Measurements from ENCODE around the gene GPR161. TPM values are rescaled to one million over a fixed set of nuclear protein-coding genes. Genes with fewer than 3 reads are reported as not detected.
"Not testable (repeated sequence)": the region's sequence is repeated elsewhere in the genome, so short reads cannot be mapped to it uniquely, and the experiment has no call there.

GPR161 gene
- total and polyA plus RNA-seq, 9 donors, result 7.4 to 23.4 (median 16.1) TPM

DNA sequence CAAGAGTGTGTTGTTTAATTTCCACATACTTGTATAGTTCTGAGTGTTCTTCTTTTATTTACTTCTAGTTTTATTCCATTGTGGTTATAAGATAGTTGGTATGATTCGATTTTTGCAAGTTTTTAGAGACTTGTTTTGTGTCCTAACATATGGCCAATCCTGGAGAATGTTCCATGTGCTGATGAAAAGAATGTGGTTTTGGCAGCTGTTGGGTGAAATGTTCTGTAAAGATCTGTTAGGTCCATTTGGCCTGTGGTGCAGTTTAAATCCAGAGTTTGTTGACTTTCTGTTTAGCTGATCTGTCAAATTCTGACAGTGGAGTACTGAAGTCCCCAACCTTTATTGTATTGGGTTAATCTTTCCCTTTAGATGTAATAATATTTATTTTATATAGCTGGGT is 22.5 kb upstream of the GPR161 start:
- no peaks in the 10 kb centered on the region for H3K9me3 ChIP-seq
- TF ChIP-seq EP300 (IDR thresholded peaks at IDR 0.05) (no peak), POLR2A (IDR thresholded peaks at IDR 0.05) (no peak)
- TF ChIP-seq, protein P1, sequence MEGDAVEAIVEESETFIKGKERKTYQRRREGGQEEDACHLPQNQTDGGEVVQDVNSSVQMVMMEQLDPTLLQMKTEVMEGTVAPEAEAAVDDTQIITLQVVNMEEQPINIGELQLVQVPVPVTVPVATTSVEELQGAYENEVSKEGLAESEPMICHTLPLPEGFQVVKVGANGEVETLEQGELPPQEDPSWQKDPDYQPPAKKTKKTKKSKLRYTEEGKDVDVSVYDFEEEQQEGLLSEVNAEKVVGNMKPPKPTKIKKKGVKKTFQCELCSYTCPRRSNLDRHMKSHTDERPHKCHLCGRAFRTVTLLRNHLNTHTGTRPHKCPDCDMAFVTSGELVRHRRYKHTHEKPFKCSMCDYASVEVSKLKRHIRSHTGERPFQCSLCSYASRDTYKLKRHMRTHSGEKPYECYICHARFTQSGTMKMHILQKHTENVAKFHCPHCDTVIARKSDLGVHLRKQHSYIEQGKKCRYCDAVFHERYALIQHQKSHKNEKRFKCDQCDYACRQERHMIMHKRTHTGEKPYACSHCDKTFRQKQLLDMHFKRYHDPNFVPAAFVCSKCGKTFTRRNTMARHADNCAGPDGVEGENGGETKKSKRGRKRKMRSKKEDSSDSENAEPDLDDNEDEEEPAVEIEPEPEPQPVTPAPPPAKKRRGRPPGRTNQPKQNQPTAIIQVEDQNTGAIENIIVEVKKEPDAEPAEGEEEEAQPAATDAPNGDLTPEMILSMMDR (IDR thresholded peaks at IDR 0.05), result no peak
- intact Hi-C loops (cut with DNase I), result no loop called here
- H3K27me3 ChIP-seq, result no peaks in the 10 kb centered on the region
- no peaks in the 10 kb centered on the region for H3K4me1 ChIP-seq (ENCODE audit: insufficient read depth)
- WGBS, 3 donors, result 58 to 67% (median 63%) methylated on average over 1 of the region's 1 CpG
- no peak overlapping the region for H3K4me3 ChIP-seq
- no peak overlapping the region for H3K27ac ChIP-seq
- H3K36me3 ChIP-seq, result no peaks in the 10 kb centered on the region
- DNase-seq, result no peak

DNA sequence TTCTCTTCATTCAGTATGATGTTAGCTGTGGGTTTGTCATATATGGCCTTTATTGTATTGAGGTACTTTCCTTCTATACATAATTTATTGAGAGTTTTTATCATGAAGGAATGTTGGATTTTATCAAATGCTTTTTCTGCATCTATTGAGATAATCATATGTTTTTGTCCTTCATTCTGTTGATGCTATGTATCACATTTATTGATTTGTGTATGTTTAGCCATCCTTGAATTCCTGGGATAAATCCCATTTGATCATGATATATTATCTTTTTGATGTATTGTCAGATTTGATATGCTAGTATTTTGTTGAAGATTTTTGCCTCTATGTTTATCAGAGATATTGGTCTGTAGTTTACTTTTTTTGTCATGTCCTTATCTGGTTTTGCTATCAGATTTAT is 20.9 kb upstream of the GPR161 start:
- Histone ChIP-seq H3K27me3 (no peaks in the 10 kb centered on the region), H3K9me3 (no peaks in the 10 kb centered on the region), H3K36me3 (no peaks in the 10 kb centered on the region), H3K27ac (no peak overlapping the region), H3K4me1 (ENCODE audit: insufficient read depth) (no peaks in the 10 kb centered on the region), H3K4me3 (no peak overlapping the region)
- TF ChIP-seq EP300 (IDR thresholded peaks at IDR 0.05) (no peak), POLR2A (IDR thresholded peaks at IDR 0.05) (no peak)
- TF ChIP-seq, protein P1 (IDR thresholded peaks at IDR 0.05), result no peak
- intact Hi-C loops (cut with DNase I), result no loop called here
- DNase-seq, result no peak

GRCh38 chr1:168155910-168156309 is 19.2 kb upstream of the GPR161 start:
- WGBS, 3 donors, result 65 to 82% (median 75%) methylated on average over 4 of the region's 4 CpGs
- no peaks in the 10 kb centered on the region for H3K36me3 ChIP-seq
- H3K4me1 ChIP-seq (ENCODE audit: insufficient read depth), result no peaks in the 10 kb centered on the region
- H3K27me3 ChIP-seq, result no peaks in the 10 kb centered on the region
- H3K9me3 ChIP-seq, result no peaks in the 10 kb centered on the region
- no peak for DNase-seq
- no peak overlapping the region for H3K4me3 ChIP-seq
- H3K27ac ChIP-seq, result no peak overlapping the region
- TF ChIP-seq, protein P1 (IDR thresholded peaks at IDR 0.05), result no peak
- no peak for TF ChIP-seq EP300 (IDR thresholded peaks at IDR 0.05)
- no peak for TF ChIP-seq POLR2A (IDR thresholded peaks at IDR 0.05)
- intact Hi-C loops (cut with DNase I), result no loop called here

DNA sequence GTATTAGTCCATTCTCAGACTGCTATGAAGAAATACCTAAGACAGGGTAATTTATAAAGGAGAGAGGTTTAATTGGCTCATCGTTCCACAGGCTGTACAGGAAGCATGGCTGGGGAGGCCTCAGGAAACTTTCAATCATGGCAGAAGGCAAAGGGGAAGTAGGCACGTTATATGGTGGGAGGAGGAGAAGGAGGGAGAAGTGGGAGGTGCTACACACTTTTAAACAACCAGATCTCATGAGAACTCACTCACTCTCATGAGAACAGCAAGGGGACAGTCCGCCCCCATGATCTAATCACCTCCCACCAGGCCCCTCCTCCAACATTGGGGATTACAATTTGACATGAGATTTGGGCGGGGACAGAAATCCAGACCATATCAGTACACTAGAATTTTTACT is 18.0 kb upstream of the GPR161 start:
- H3K27me3 ChIP-seq; DNase-seq; H3K4me3 ChIP-seq; H3K36me3 ChIP-seq; H3K27ac ChIP-seq; intact Hi-C loops (cut with DNase I); H3K4me1 ChIP-seq (ENCODE audit: insufficient read depth); H3K9me3 ChIP-seq: not testable (repeated sequence)
- 66 to 80% (median 71%) methylated on average over 4 of the region's 4 CpGs for WGBS, 3 donors

GRCh38 chr1:168151935-168152334 is 15.2 kb upstream of the GPR161 start:
- no peak for TF ChIP-seq POLR2A (IDR thresholded peaks at IDR 0.05)
- H3K4me3 ChIP-seq, result no peak overlapping the region
- no peaks in the 10 kb centered on the region for H3K27me3 ChIP-seq
- no peak for DNase-seq
- intact Hi-C loops (cut with DNase I), result no loop called here
- no peaks in the 10 kb centered on the region for H3K36me3 ChIP-seq
- H3K4me1 ChIP-seq (ENCODE audit: insufficient read depth), result no peaks in the 10 kb centered on the region
- no peak overlapping the region for H3K27ac ChIP-seq
- no peaks in the 10 kb centered on the region for H3K9me3 ChIP-seq
- WGBS, 3 donors, result 89 to 93% (median 91%) methylated on average over 4 of the region's 4 CpGs

DNA sequence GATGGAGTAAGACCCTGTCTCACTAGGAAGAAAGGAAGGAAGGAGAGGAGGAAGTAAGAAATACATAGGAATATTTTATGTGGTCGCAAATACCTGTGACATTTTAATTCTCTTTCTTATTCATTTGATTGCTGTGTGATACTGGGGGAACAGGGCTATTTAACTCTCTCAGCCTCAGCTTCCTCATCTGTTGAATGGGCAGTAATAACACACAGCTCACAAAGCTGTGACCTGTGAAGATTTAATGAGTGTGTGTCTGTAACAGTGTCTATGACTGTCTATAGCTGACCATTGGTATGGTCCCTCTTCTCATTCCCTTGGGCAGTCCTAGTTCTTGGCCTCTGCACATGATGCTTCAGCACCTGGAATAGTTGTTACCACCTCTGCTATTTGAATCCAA is 13.6 kb upstream of the GPR161 start:
- no peaks in the 10 kb centered on the region for H3K4me1 ChIP-seq (ENCODE audit: insufficient read depth)

More for the DNA sequence above, 13.6 kb upstream of the GPR161 start:
- TF ChIP-seq, protein P1 (IDR thresholded peaks at IDR 0.05), result no peak
- TF ChIP-seq POLR2A (IDR thresholded peaks at IDR 0.05) (no peak), EP300 (IDR thresholded peaks at IDR 0.05) (no peak)
- Histone ChIP-seq H3K27ac (no peak overlapping the region), H3K27me3 (no peaks in the 10 kb centered on the region), H3K36me3 (no peaks in the 10 kb centered on the region), H3K4me3 (no peak overlapping the region), H3K9me3 (no peaks in the 10 kb centered on the region)
- DNase-seq, result no peak
- WGBS, 3 donors, result 96 to 100% (median 98%) methylated on average over 1 of the region's 1 CpG
- intact Hi-C loops (cut with DNase I), result no loop called here
